H1 (cell line): ENCODE measurements around the gene ANKRD65.

Source experiments
- ASH2L ChIP-seq: fragments of 200-600, 300-600 bp; sonication (generic); IDR thresholded peaks from one replicate; pipeline ENCODE4 v1.7.1; 2017; ENCODE audit warnings: low read length
- CBX5 ChIP-seq: fragments of 300-800, 300-1000 bp; sonication (generic); IDR thresholded peaks from 2 replicates; pipeline ENCODE4 v1.7.1; 2016; ENCODE audit warnings: antibody characterized with exemption, low read length, low read depth
- CEBPB ChIP-seq: IDR thresholded peaks from 2 replicates; pipeline ENCODE4 v1.6.1; 2012; ENCODE audit warnings: low read depth, low read length
- EP300 ChIP-seq, 2 experiments: IDR thresholded peaks; 1 replicate in 1 of 2; 2 replicates in 1 of 2; pipeline ENCODE4 v1.6.1; 2011 to 2012; ENCODE audit warnings: low read depth in 2 of 2, low read length in 2 of 2, mild to moderate bottlenecking in 2 of 2, borderline replicate concordance in 1 of 2, inconsistent platforms in 1 of 2, moderate library complexity in 1 of 2
- KDM1A ChIP-seq: fragments of 200-600, 300-600 bp; sonication (generic); IDR thresholded peaks from 2 replicates; pipeline ENCODE4 v1.7.1; 2016; ENCODE audit warnings: mild to moderate bottlenecking, low read length, borderline replicate concordance
- POLR2A ChIP-seq, 2 experiments: IDR thresholded peaks; 1 replicate in 1 of 2; 2 replicates in 1 of 2; pipeline ENCODE4 v1.6.1; 2011; ENCODE audit warnings: low read depth in 2 of 2, low read length in 2 of 2, mild to moderate bottlenecking in 2 of 2; ENCODE audit errors: control extremely low read depth in 1 of 2
- RAD21 ChIP-seq, 2 experiments: IDR thresholded peaks in 1 of 2; conservative IDR thresholded peaks in 1 of 2; 2 replicates each; pipeline ENCODE4 v1.6.1; 2011; ENCODE audit warnings: low read depth in 2 of 2, low read length in 2 of 2, improper control_type of control experiment in 1 of 2, inconsistent platforms in 1 of 2, mild to moderate bottlenecking in 1 of 2, moderate library complexity in 1 of 2
- RFX5 ChIP-seq: IDR thresholded peaks from 2 replicates; pipeline ENCODE4 v1.6.1; 2011; ENCODE audit warnings: low read depth, low read length, improper control_type of control experiment, borderline replicate concordance
- TAF7 ChIP-seq: optimal IDR thresholded peaks from 2 replicates; pipeline ENCODE3; 2011; ENCODE audit warnings: low read depth, mild to moderate bottlenecking, inconsistent platforms, low read length, moderate library complexity, borderline replicate concordance
- TBP ChIP-seq: IDR thresholded peaks from 2 replicates; pipeline ENCODE4 v1.6.1; 2011; ENCODE audit warnings: low read depth, low read length, improper control_type of control experiment
- TF ChIP-seq, protein P1 (sequence below): IDR thresholded peaks from 2 replicates; pipeline ENCODE4 v1.6.1; 2012; ENCODE audit warnings: inconsistent platforms
- TF ChIP-seq, protein P2 (sequence below), 3 experiments: IDR thresholded peaks; 1 replicate in 2 of 3; 2 replicates in 1 of 3; pipeline versions ENCODE4 v1.5.1 to v1.6.1; 2011; ENCODE audit warnings: low read length in 3 of 3, mild to moderate bottlenecking in 3 of 3, inconsistent platforms in 2 of 3, low read depth in 1 of 3, moderate library complexity in 1 of 3; ENCODE audit not compliant: insufficient read depth in 1 of 3; ENCODE audit errors: control extremely low read depth in 1 of 3

DNA sequence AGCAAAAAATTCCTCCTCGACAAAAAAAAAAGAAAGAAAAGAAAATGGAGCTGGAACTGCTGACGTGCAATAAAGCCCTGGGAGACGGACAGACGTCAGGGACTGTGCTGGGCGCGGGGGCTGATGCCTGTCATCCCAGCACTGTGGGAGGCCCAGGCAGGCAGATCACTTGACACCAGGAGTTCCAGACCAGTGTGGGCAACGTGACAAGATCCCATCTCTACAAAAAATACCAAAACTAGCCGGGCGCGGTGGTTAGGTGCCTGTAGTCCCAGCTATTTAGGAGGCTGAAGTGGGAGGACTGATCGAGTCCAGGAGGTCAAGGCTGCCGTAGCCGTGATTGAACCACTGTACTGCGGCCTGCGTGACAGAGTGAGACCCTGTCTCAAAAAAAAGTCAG lies 3.6 kb upstream of the ANKRD65 start:
- TF ChIP-seq, protein P1, sequence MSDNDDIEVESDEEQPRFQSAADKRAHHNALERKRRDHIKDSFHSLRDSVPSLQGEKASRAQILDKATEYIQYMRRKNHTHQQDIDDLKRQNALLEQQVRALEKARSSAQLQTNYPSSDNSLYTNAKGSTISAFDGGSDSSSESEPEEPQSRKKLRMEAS, result no peak
- no peak for TF ChIP-seq KDM1A
- TF ChIP-seq TAF7, result no peak
- TF ChIP-seq CEBPB, result no peak
- TF ChIP-seq POLR2A (IDR thresholded peaks at IDR 0.05; ENCODE audit: control extremely low read depth in 1 of 2, low read depth in 2 of 2, low read length in 2 of 2), result no peak
- no peak for TF ChIP-seq TBP
- no peak for TF ChIP-seq CBX5
- TF ChIP-seq, protein P2, sequence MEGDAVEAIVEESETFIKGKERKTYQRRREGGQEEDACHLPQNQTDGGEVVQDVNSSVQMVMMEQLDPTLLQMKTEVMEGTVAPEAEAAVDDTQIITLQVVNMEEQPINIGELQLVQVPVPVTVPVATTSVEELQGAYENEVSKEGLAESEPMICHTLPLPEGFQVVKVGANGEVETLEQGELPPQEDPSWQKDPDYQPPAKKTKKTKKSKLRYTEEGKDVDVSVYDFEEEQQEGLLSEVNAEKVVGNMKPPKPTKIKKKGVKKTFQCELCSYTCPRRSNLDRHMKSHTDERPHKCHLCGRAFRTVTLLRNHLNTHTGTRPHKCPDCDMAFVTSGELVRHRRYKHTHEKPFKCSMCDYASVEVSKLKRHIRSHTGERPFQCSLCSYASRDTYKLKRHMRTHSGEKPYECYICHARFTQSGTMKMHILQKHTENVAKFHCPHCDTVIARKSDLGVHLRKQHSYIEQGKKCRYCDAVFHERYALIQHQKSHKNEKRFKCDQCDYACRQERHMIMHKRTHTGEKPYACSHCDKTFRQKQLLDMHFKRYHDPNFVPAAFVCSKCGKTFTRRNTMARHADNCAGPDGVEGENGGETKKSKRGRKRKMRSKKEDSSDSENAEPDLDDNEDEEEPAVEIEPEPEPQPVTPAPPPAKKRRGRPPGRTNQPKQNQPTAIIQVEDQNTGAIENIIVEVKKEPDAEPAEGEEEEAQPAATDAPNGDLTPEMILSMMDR (IDR thresholded peaks at IDR 0.05; ENCODE audit: control extremely low read depth in 1 of 3, insufficient read depth in 1 of 3, low read depth in 1 of 3, low read length in 3 of 3), result no peak
- TF ChIP-seq RAD21 (IDR thresholded peaks at IDR 0.05 in 1 of 2, conservative IDR thresholded peaks at IDR 0.05 in 1 of 2; ENCODE audit: low read depth in 2 of 2, low read length in 2 of 2), result no peak
- no peak for TF ChIP-seq ASH2L
- TF ChIP-seq EP300 (IDR thresholded peaks at IDR 0.05; ENCODE audit: borderline replicate concordance in 1 of 2, low read depth in 2 of 2, low read length in 2 of 2), result no peak
- TF ChIP-seq RFX5, result no peak
